Esophagus (tissue), 2 donors: Measurements from ENCODE around the gene LUZP2. TPM values are rescaled to one million over a fixed set of nuclear protein-coding genes. Genes with fewer than 3 reads are reported as not detected.
"Not testable (repeated sequence)": the region's sequence is repeated elsewhere in the genome, so short reads cannot be mapped to it uniquely, and the experiment has no call there.

Experiments
- H3K27ac ChIP-seq, 2 donors: one replicate each; pipeline ENCODE4 v1.5.1; 2013; ENCODE audit warnings: low read depth in 2 of 2, mild to moderate bottlenecking in 2 of 2, inconsistent platforms in 1 of 2, low read length in 1 of 2, moderate library complexity in 1 of 2
- H3K27me3 ChIP-seq, 2 donors: one replicate each; pipeline ENCODE4 v1.6.1; 2013; ENCODE audit warnings: low read length in 2 of 2, control low read depth in 1 of 2, mild to moderate bottlenecking in 1 of 2; ENCODE audit not compliant: insufficient read depth in 2 of 2, control insufficient read depth in 1 of 2
- H3K36me3 ChIP-seq, 2 donors: one replicate each; pipeline ENCODE4 v1.6.1; 2013; ENCODE audit warnings: low read length in 1 of 2; ENCODE audit not compliant: control insufficient read depth in 2 of 2, insufficient read depth in 2 of 2
- H3K4me1 ChIP-seq, 2 donors: one replicate each; pipeline ENCODE4 v1.6.1; 2013; ENCODE audit warnings: low read length in 1 of 2; ENCODE audit not compliant: control insufficient read depth in 2 of 2, insufficient read depth in 2 of 2
- H3K4me3 ChIP-seq, 2 donors: one replicate each; pipeline ENCODE4 v1.5.1; 2013; ENCODE audit warnings: low read length in 2 of 2, mild to moderate bottlenecking in 2 of 2, low read depth in 1 of 2, moderate library complexity in 1 of 2
- H3K9me3 ChIP-seq, 2 donors: one replicate each; pipeline ENCODE4 v1.6.1; 2013; ENCODE audit warnings: mild to moderate bottlenecking in 2 of 2, low read depth in 1 of 2, low read length in 1 of 2, moderate library complexity in 1 of 2; ENCODE audit not compliant: control insufficient read depth in 2 of 2, insufficient read depth in 1 of 2
- WGBS, 2 donors: extraction: QIAGEN DNeasy Blood & Tissue Kit; methylation state at CpG; one replicate each; pipeline ENCODE4 v1.1.7; 2013; 5-methylcytosine and 5-hydroxymethylcytosine counted together
- polyA plus RNA-seq, 2 donors: library from polyadenylated mRNA; stranded (reverse); fragments of 200-250 nt; gene quantifications; one replicate each; pipeline ENCODE4 v1.2.3, GENCODE V29; 2013
- donor health status: healthy with polysubstance abuse.
- donor health status: Bipolar disorder and iron deficiency.

Gene LUZP2
- polyA plus RNA-seq, 2 donors: 0.20 TPM

GRCh38 chr11:24934733-24935439, 438.0 kb downstream of the LUZP2 start:
- Histone ChIP-seq H3K36me3 (no peaks in the 10 kb centered on the region), H3K27ac (no peak overlapping the region), H3K4me1 (no peaks in the 10 kb centered on the region), H3K4me3 (no peak overlapping the region), H3K27me3 (no peaks in the 10 kb centered on the region), H3K9me3 (no peaks in the 10 kb centered on the region)
- WGBS, 2 donors: 63 to 70% methylated on average over 1 of the region's 1 CpG

- no peak overlapping the region for H3K27ac ChIP-seq
- H3K9me3 ChIP-seq: no peaks in the 10 kb centered on the region
- no peaks in the 10 kb centered on the region for H3K4me1 ChIP-seq
- H3K36me3 ChIP-seq: no peaks in the 10 kb centered on the region
- WGBS, 2 donors: 53 to 72% methylated on average over 3 of the region's 3 CpGs
- no peak overlapping the region for H3K4me3 ChIP-seq
- no peaks in the 10 kb centered on the region for H3K27me3 ChIP-seq
Observed at GRCh38 chr11:24944891-24945290, 448.0 kb downstream of the LUZP2 start.

- no peak overlapping the region for H3K4me3 ChIP-seq
- no peaks in the 10 kb centered on the region for H3K36me3 ChIP-seq
- H3K4me1 ChIP-seq: no peaks in the 10 kb centered on the region
- no peak overlapping the region for H3K27ac ChIP-seq
- WGBS, 2 donors: 56 to 63% methylated on average over 5 of the region's 5 CpGs
- H3K27me3 ChIP-seq: no peaks in the 10 kb centered on the region
- H3K9me3 ChIP-seq: no peaks in the 10 kb centered on the region
Observed at GRCh38 chr11:24949406-24949805, 452.6 kb downstream of the LUZP2 start.

- no peak overlapping the region for H3K27ac ChIP-seq
- no peaks in the 10 kb centered on the region for H3K4me1 ChIP-seq
- no peaks in the 10 kb centered on the region for H3K27me3 ChIP-seq
- no peaks in the 10 kb centered on the region for H3K36me3 ChIP-seq
- H3K4me3 ChIP-seq: no peak overlapping the region
- 78 to 97% methylated on average over 1 to 2 of the region's 2 CpGs for WGBS, 2 donors
- H3K9me3 ChIP-seq: no peaks in the 10 kb centered on the region
Observed at GRCh38 chr11:24963852-24964251, 467.0 kb downstream of the LUZP2 start.

- no peak overlapping the region for H3K27ac ChIP-seq
- no peak overlapping the region for H3K4me3 ChIP-seq
- H3K9me3 ChIP-seq: no peaks in the 10 kb centered on the region
- H3K27me3 ChIP-seq: no peaks in the 10 kb centered on the region
- no peaks in the 10 kb centered on the region for H3K4me1 ChIP-seq
- H3K36me3 ChIP-seq: no peaks in the 10 kb centered on the region
Observed at GRCh38 chr11:24965748-24966147, 468.9 kb downstream of the LUZP2 start.

- not testable (repeated sequence) for H3K27me3 ChIP-seq, H3K27ac ChIP-seq, H3K9me3 ChIP-seq, H3K36me3 ChIP-seq, H3K4me1 ChIP-seq, H3K4me3 ChIP-seq
- WGBS, 2 donors: 78 to 84% methylated on average over 7 of the region's 7 CpGs
Observed at GRCh38 chr11:24993903-24994302, 497.1 kb downstream of the LUZP2 start.

- not testable (repeated sequence) for H3K4me3 ChIP-seq, H3K9me3 ChIP-seq, H3K4me1 ChIP-seq, H3K27ac ChIP-seq, H3K36me3 ChIP-seq, H3K27me3 ChIP-seq
- 79 to 81% methylated on average over 5 of the region's 5 CpGs for WGBS, 2 donors
Observed at GRCh38 chr11:24999929-25000328, 503.1 kb downstream of the LUZP2 start.

GRCh38 chr11:25037431-25037830, 540.6 kb downstream of the LUZP2 start:
- no peaks in the 10 kb centered on the region for H3K9me3 ChIP-seq
- H3K36me3 ChIP-seq: no peaks in the 10 kb centered on the region
- H3K27me3 ChIP-seq: no peaks in the 10 kb centered on the region
- 37 to 67% methylated on average over 1 of the region's 1 CpG for WGBS, 2 donors
- no peak overlapping the region for H3K4me3 ChIP-seq
- H3K27ac ChIP-seq: no peak overlapping the region
- H3K4me1 ChIP-seq: no peaks in the 10 kb centered on the region

GRCh38 chr11:25038131-25038530, 541.3 kb downstream of the LUZP2 start:
- H3K36me3 ChIP-seq: no peaks in the 10 kb centered on the region

GRCh38 chr11:25039165-25039564, 542.3 kb downstream of the LUZP2 start:
- Histone ChIP-seq H3K27ac (no peak overlapping the region), H3K27me3 (no peaks in the 10 kb centered on the region), H3K4me1 (no peaks in the 10 kb centered on the region), H3K36me3 (no peaks in the 10 kb centered on the region), H3K9me3 (no peaks in the 10 kb centered on the region), H3K4me3 (no peak overlapping the region)
- WGBS, 2 donors: 93 to 97% methylated on average over 2 of the region's 2 CpGs

More at GRCh38 chr11:25038131-25038530, 541.3 kb downstream of the LUZP2 start:
- Histone ChIP-seq H3K27me3 (no peaks in the 10 kb centered on the region), H3K4me1 (no peaks in the 10 kb centered on the region), H3K27ac (no peak overlapping the region), H3K4me3 (no peak overlapping the region), H3K9me3 (no peaks in the 10 kb centered on the region)
